Natural killer cell (primary cell): ENCODE results near the gene PRDM16. TPM values are rescaled to one million over a fixed set of nuclear protein-coding genes. Genes with fewer than 3 reads are reported as not detected.

ENCODE experiments used
- ATAC-seq, 3 donors: fragments of 150-1000 bp in 2 of 3; fragments of 200-7000 bp in 1 of 3; cut with Tn5 transposase; 1 replicate in 1 of 3; 2 replicates in 2 of 3; pipeline ENCODE4 v1.10.0; 2021; ENCODE audit warnings: mild to moderate bottlenecking in 2 of 3, moderate library complexity in 2 of 3
- DNase-seq, 2 donors: peaks; one replicate each; pipeline versions ENCODE4 v3.0.0 to v3.0.0-alpha.2; 2013 to 2021; ENCODE audit warnings: mixed read lengths in 1 of 2
- H3K27ac ChIP-seq: one replicate; pipeline ENCODE4 v1.5.1; 2013; ENCODE audit warnings: mild to moderate bottlenecking, low read length
- H3K27me3 ChIP-seq: one replicate; pipeline ENCODE4 v1.6.1; 2013; ENCODE audit warnings: low read length; ENCODE audit not compliant: control insufficient read depth, insufficient read depth
- H3K36me3 ChIP-seq: one replicate; pipeline ENCODE4 v1.6.1; 2013; ENCODE audit warnings: low read length; ENCODE audit not compliant: control insufficient read depth, insufficient read depth
- H3K4me1 ChIP-seq: one replicate; pipeline ENCODE4 v1.6.1; 2013; ENCODE audit warnings: low read length; ENCODE audit not compliant: control insufficient read depth, insufficient read depth
- H3K4me3 ChIP-seq: one replicate; pipeline ENCODE4 v1.5.1; 2013; ENCODE audit warnings: low read length
- H3K9me3 ChIP-seq: one replicate; pipeline ENCODE4 v1.6.1; 2013; ENCODE audit warnings: low read length; ENCODE audit not compliant: control insufficient read depth, insufficient read depth
- H3K27ac Mint-ChIP-seq, 2 donors: one replicate each; pipeline ENCODE4 v1.8.0; 2022; ENCODE audit warnings: mild to moderate bottlenecking in 2 of 2, mixed read lengths in 2 of 2, moderate library complexity in 1 of 2
- H3K27me3 Mint-ChIP-seq, 2 donors: one replicate each; pipeline ENCODE4 v1.8.0; 2022; ENCODE audit warnings: low read depth in 2 of 2, mixed read lengths in 2 of 2
- H3K36me3 Mint-ChIP-seq: one replicate; pipeline ENCODE4 v1.8.0; 2022; ENCODE audit warnings: mixed read lengths
- H3K4me1 Mint-ChIP-seq, 2 donors: one replicate each; pipeline ENCODE4 v1.8.0; 2022; ENCODE audit warnings: mixed read lengths in 2 of 2
- H3K4me3 Mint-ChIP-seq: one replicate; pipeline ENCODE4 v1.8.0; 2022; ENCODE audit warnings: mild to moderate bottlenecking, moderate library complexity, mixed read lengths
- H3K9me3 Mint-ChIP-seq, 2 donors: one replicate each; pipeline ENCODE4 v1.8.0; 2022; ENCODE audit warnings: mixed read lengths in 2 of 2
- CTCF ChIP-seq: fragments of 200-600 bp; IDR thresholded peaks from one replicate; pipeline ENCODE4 v1.8.0; 2022; ENCODE audit warnings: antibody characterized with exemption
- WGBS: methylation state at CpG from one replicate; pipeline ENCODE4 v1.1.7; 2013; ENCODE audit warnings: missing lambda C conversion rate; ENCODE audit not compliant: insufficient coverage; 5-methylcytosine and 5-hydroxymethylcytosine counted together
- intact Hi-C: fragments of 100-400 bp; cut with micrococcal nuclease; formaldehyde crosslinking; loops from one replicate; pipeline ENCODE4 v1.14.2; 2022
- total RNA-seq, 4 donors: library from RNA; stranded (reverse); fragments of 120-200 nt in 1 of 4; gene quantifications; one replicate each; pipeline versions ENCODE4 v1.2.3 to v1.2.4, GENCODE V29; 2013 to 2022

PRDM16 gene
- total RNA-seq, 3 donors from 2014 or later (not counting 1 experiment from before 2014, with no cell fraction given), result 0.25 to 0.64 TPM; not detected in 1

- no peaks in the 10 kb centered on the region for H3K4me1 ChIP-seq
- no peak overlapping the region for H3K27ac Mint-ChIP-seq
- intact Hi-C loops, result no loop called here
- no peak overlapping the region for H3K27ac ChIP-seq
- no peak for DNase-seq
- no peaks in the 10 kb centered on the region for H3K9me3 Mint-ChIP-seq
- H3K4me3 Mint-ChIP-seq, result no peak overlapping the region
- H3K27me3 ChIP-seq, result peaks cover 2% of the 10 kb centered on the region
- 94% methylated on average over 36 of the region's 37 CpGs for WGBS
- H3K4me3 ChIP-seq, result no peak overlapping the region
- ATAC-seq, result no peak
- no peaks in the 10 kb centered on the region for H3K9me3 ChIP-seq
- H3K27me3 Mint-ChIP-seq, result peaks cover 5 to 7% of the 10 kb centered on the region in 2 donors
- H3K36me3 Mint-ChIP-seq, result no peaks in the 10 kb centered on the region
- no peaks in the 10 kb centered on the region for H3K4me1 Mint-ChIP-seq
- no peak for TF ChIP-seq CTCF
- no peaks in the 10 kb centered on the region for H3K36me3 ChIP-seq
Observed at GRCh38 chr1:3244025-3244926, 175.3 kb downstream of the PRDM16 start.

DNA sequence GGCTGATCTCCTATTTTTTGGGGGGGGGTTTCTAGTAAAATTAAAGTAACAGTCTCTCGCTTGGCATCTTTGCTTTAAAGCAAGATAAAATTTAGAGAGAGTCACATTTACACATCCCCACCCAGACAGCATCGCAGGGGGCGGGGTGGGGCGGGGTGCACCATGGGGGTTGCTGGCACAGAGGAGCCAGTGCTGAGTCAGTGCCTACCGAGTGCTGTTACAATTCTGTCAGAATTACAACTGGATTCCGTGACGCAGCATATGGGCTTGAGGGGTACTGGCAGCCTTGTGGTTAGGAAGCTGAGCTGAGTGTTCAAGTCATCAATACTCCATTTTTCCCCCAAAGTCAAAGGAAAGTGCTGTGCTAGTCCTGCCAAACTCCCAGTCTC is 175.9 kb downstream of the PRDM16 start:
- H3K27ac Mint-ChIP-seq, result no peak overlapping the region
- 91% methylated on average over 7 of the region's 7 CpGs for WGBS
- H3K27ac ChIP-seq, result no peak overlapping the region
- peaks cover 2% of the 10 kb centered on the region for H3K27me3 ChIP-seq
- H3K4me1 ChIP-seq, result no peaks in the 10 kb centered on the region
- TF ChIP-seq CTCF, result no peak
- H3K36me3 Mint-ChIP-seq, result no peaks in the 10 kb centered on the region
- H3K9me3 Mint-ChIP-seq, result no peaks in the 10 kb centered on the region
- peaks cover 5 to 7% of the 10 kb centered on the region in 2 donors for H3K27me3 Mint-ChIP-seq
- no peak overlapping the region for H3K4me3 ChIP-seq
- intact Hi-C loops, result no loop called here
- H3K4me3 Mint-ChIP-seq, result no peak overlapping the region
- no peaks in the 10 kb centered on the region for H3K9me3 ChIP-seq
- ATAC-seq (no peak), DNase-seq (no peak)
- H3K36me3 ChIP-seq, result no peaks in the 10 kb centered on the region
- H3K4me1 Mint-ChIP-seq, result no peaks in the 10 kb centered on the region

- peaks cover 5 to 7% of the 10 kb centered on the region in 2 donors for H3K27me3 Mint-ChIP-seq
- ATAC-seq, result no peak
Observed at GRCh38 chr1:3245344-3245743, 176.3 kb downstream of the PRDM16 start.

More at GRCh38 chr1:3245344-3245743, 176.3 kb downstream of the PRDM16 start:
- Histone ChIP-seq H3K4me3 (no peak overlapping the region), H3K4me1 (no peaks in the 10 kb centered on the region), H3K36me3 (no peaks in the 10 kb centered on the region), H3K27ac (no peak overlapping the region), H3K9me3 (no peaks in the 10 kb centered on the region), H3K27me3 (peaks cover 2% of the 10 kb centered on the region)
- no peaks in the 10 kb centered on the region for H3K9me3 Mint-ChIP-seq
- WGBS, result 94% methylated on average over 12 of the region's 12 CpGs
- no peak overlapping the region for H3K4me3 Mint-ChIP-seq
- no peaks in the 10 kb centered on the region for H3K4me1 Mint-ChIP-seq
- intact Hi-C loops, result no loop called here
- no peak for DNase-seq
- H3K27ac Mint-ChIP-seq, result no peak overlapping the region
- no peaks in the 10 kb centered on the region for H3K36me3 Mint-ChIP-seq
- TF ChIP-seq CTCF, result no peak
